ENCODE measurements around the gene PRICKLE2.

- TF ChIP-seq CTCF (IDR thresholded peaks at IDR 0.05) (no peak), POLR2A (IDR thresholded peaks at IDR 0.05) (no peak)
Measured at GRCh38 chr3:64216274-64217147, 8.8 kb downstream of the PRICKLE2 start.

Measured in right lobe of liver (tissue), 4 donors.